BE2C (cell line): Measurements from ENCODE around the gene FMC1.

Experiments
- DNase-seq: peaks from one replicate; pipeline ENCODE4 v3.0.0-alpha.2; 2020
- H3K27me3 ChIP-seq: fragments of 250-450 bp; sonication (Bioruptor Pico); 2 replicates; pipeline ENCODE4 v1.5.1; 2020; ENCODE audit warnings: mild to moderate bottlenecking
- H3K36me3 ChIP-seq: fragments of 250-450 bp; sonication (Bioruptor Pico); 2 replicates; pipeline ENCODE4 v1.5.1; 2020; ENCODE audit warnings: mild to moderate bottlenecking
- H3K4me1 ChIP-seq: fragments of 250-450 bp; sonication (Bioruptor Pico); 2 replicates; pipeline ENCODE4 v1.5.1; 2020
- H3K4me3 ChIP-seq: 2 replicates; pipeline ENCODE4 v1.5.1; 2011; ENCODE audit warnings: low read depth, low read length
- H3K9me3 ChIP-seq: fragments of 250-450 bp; sonication (Bioruptor Pico); 2 replicates; pipeline ENCODE4 v1.5.1; 2020
- TF ChIP-seq, protein P1 (sequence below): IDR thresholded peaks from 2 replicates; pipeline ENCODE4 v1.5.1; 2012; ENCODE audit warnings: mild to moderate bottlenecking, low read depth, low read length

Gene FMC1

GRCh38 chr7:139366400-139366799, 25.3 kb downstream of the FMC1 start:
- DNase-seq = no peak
- peaks cover 36% of the 10 kb centered on the region for H3K36me3 ChIP-seq
- no peaks in the 10 kb centered on the region for H3K27me3 ChIP-seq
- TF ChIP-seq, protein P1, sequence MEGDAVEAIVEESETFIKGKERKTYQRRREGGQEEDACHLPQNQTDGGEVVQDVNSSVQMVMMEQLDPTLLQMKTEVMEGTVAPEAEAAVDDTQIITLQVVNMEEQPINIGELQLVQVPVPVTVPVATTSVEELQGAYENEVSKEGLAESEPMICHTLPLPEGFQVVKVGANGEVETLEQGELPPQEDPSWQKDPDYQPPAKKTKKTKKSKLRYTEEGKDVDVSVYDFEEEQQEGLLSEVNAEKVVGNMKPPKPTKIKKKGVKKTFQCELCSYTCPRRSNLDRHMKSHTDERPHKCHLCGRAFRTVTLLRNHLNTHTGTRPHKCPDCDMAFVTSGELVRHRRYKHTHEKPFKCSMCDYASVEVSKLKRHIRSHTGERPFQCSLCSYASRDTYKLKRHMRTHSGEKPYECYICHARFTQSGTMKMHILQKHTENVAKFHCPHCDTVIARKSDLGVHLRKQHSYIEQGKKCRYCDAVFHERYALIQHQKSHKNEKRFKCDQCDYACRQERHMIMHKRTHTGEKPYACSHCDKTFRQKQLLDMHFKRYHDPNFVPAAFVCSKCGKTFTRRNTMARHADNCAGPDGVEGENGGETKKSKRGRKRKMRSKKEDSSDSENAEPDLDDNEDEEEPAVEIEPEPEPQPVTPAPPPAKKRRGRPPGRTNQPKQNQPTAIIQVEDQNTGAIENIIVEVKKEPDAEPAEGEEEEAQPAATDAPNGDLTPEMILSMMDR = no peak
- H3K4me1 ChIP-seq = no peaks in the 10 kb centered on the region
- no peaks in the 10 kb centered on the region for H3K9me3 ChIP-seq
- no peak overlapping the region for H3K4me3 ChIP-seq

GRCh38 chr7:139367438-139368155, 26.5 kb downstream of the FMC1 start:
- TF ChIP-seq, protein P1 = no peak
- Histone ChIP-seq H3K4me1 (no peaks in the 10 kb centered on the region), H3K27me3 (no peaks in the 10 kb centered on the region), H3K4me3 (no peak overlapping the region), H3K9me3 (no peaks in the 10 kb centered on the region), H3K36me3 (peaks cover 36% of the 10 kb centered on the region)
- no peak for DNase-seq

- no peaks in the 10 kb centered on the region for H3K9me3 ChIP-seq
- DNase-seq = no peak
- TF ChIP-seq, protein P1 = no peak
- no peaks in the 10 kb centered on the region for H3K4me1 ChIP-seq
- H3K27me3 ChIP-seq = no peaks in the 10 kb centered on the region
- H3K4me3 ChIP-seq = no peak overlapping the region
- H3K36me3 ChIP-seq = peaks cover 34% of the 10 kb centered on the region
Observed at GRCh38 chr7:139370301-139370942, 29.3 kb downstream of the FMC1 start.

- TF ChIP-seq, protein P1 = no peak
- DNase-seq = no peak
- peaks cover 33% of the 10 kb centered on the region for H3K36me3 ChIP-seq
Observed at GRCh38 chr7:139370943-139371313, 29.8 kb downstream of the FMC1 start.

GRCh38 chr7:139374246-139374645, 33.1 kb downstream of the FMC1 start:
- peaks cover 48% of the 10 kb centered on the region for H3K36me3 ChIP-seq
- H3K27me3 ChIP-seq = no peaks in the 10 kb centered on the region
- no peaks in the 10 kb centered on the region for H3K9me3 ChIP-seq
- TF ChIP-seq, protein P1 = no peak
- H3K4me3 ChIP-seq = no peak overlapping the region
- H3K4me1 ChIP-seq = no peaks in the 10 kb centered on the region
- DNase-seq = no peak

More at GRCh38 chr7:139370943-139371313, 29.8 kb downstream of the FMC1 start:
- no peaks in the 10 kb centered on the region for H3K4me1 ChIP-seq
- H3K4me3 ChIP-seq = no peak overlapping the region
- H3K27me3 ChIP-seq = no peaks in the 10 kb centered on the region
- H3K9me3 ChIP-seq = no peaks in the 10 kb centered on the region

GRCh38 chr7:139382439-139382838, 41.3 kb downstream of the FMC1 start:
- no peak for DNase-seq
- Histone ChIP-seq H3K4me3 (no peak overlapping the region), H3K9me3 (no peaks in the 10 kb centered on the region), H3K27me3 (no peaks in the 10 kb centered on the region), H3K36me3 (peaks cover 71% of the 10 kb centered on the region), H3K4me1 (no peaks in the 10 kb centered on the region)
- TF ChIP-seq, protein P1 = no peak
